Umbilical cord (tissue), 2 donors: ENCODE measurements around the gene SLC39A11. TPM values are rescaled to one million over a fixed set of nuclear protein-coding genes. Genes with fewer than 3 reads are reported as not detected.
"Not testable (repeated sequence)": the region's sequence is repeated elsewhere in the genome, so short reads cannot be mapped to it uniquely, and the experiment has no call there.

ENCODE experiments used
- DNase-seq: peaks from one replicate; pipeline ENCODE4 v3.0.0-alpha.2; 2015; ENCODE audit warnings: low spot score
- total RNA-seq: library from RNA; depleted of rRNA; stranded (reverse); fragments of >200 nt; gene quantifications from one replicate; pipeline ENCODE4 v1.2.3, GENCODE V29; 2014; ENCODE audit warnings: low replicate concordance; ENCODE audit not compliant: insufficient read depth

SLC39A11 gene
- total RNA-seq, 1 donor from 2014 or later, result 11.6 TPM

- DNase-seq, result no peak
Measured at GRCh38 chr17:72717676-72718075, 374.8 kb downstream of the SLC39A11 start.

GRCh38 chr17:72717276-72717675 lies 375.2 kb downstream of the SLC39A11 start:
- no peak for DNase-seq

GRCh38 chr17:72715906-72716572 lies 376.4 kb downstream of the SLC39A11 start:
- no peak for DNase-seq

- DNase-seq, result no peak
Measured at GRCh38 chr17:72714357-72714966, 378.0 kb downstream of the SLC39A11 start.

- DNase-seq, result no peak
Measured at GRCh38 chr17:72713701-72714100, 378.8 kb downstream of the SLC39A11 start.

GRCh38 chr17:72711521-72712310 lies 380.8 kb downstream of the SLC39A11 start:
- no peak for DNase-seq

GRCh38 chr17:72710834-72711233 lies 381.7 kb downstream of the SLC39A11 start:
- DNase-seq, result no peak

- no peak for DNase-seq
Measured at GRCh38 chr17:72710202-72710601, 382.3 kb downstream of the SLC39A11 start.

GRCh38 chr17:72708682-72709081 lies 383.8 kb downstream of the SLC39A11 start:
- DNase-seq, result not testable (repeated sequence)

- no peak for DNase-seq
Measured at GRCh38 chr17:72707881-72708280, 384.6 kb downstream of the SLC39A11 start.

- no peak for DNase-seq
Measured at GRCh38 chr17:72706396-72706981, 386.0 kb downstream of the SLC39A11 start.

- no peak for DNase-seq
Measured at GRCh38 chr17:72705905-72706395, 386.5 kb downstream of the SLC39A11 start.

GRCh38 chr17:72702998-72703397 lies 389.5 kb downstream of the SLC39A11 start:
- DNase-seq, result peak; percentile 29

- no peak for DNase-seq
Measured at GRCh38 chr17:72702136-72702735, 390.3 kb downstream of the SLC39A11 start.

GRCh38 chr17:72700226-72700625 lies 392.3 kb downstream of the SLC39A11 start:
- DNase-seq, result no peak

GRCh38 chr17:72699545-72699944 lies 392.9 kb downstream of the SLC39A11 start:
- DNase-seq, result peak; percentile 24

- peak; percentile 22 for DNase-seq
Measured at GRCh38 chr17:72697602-72698146, 394.8 kb downstream of the SLC39A11 start.

- no peak for DNase-seq
Measured at GRCh38 chr17:72696721-72697120, 395.8 kb downstream of the SLC39A11 start.

GRCh38 chr17:72696156-72696555 lies 396.3 kb downstream of the SLC39A11 start:
- no peak for DNase-seq

- no peak for DNase-seq
Measured at GRCh38 chr17:72693956-72694355, 398.5 kb downstream of the SLC39A11 start.

- DNase-seq, result no peak
Measured at GRCh38 chr17:72693151-72693878, 399.2 kb downstream of the SLC39A11 start.
